Peyer's patch (tissue), 4 donors: ENCODE data around the gene MARK3. TPM values are rescaled to one million over a fixed set of nuclear protein-coding genes. Genes with fewer than 3 reads are reported as not detected.
A peak's percentile ranks its signal among the peaks of the same experiment; 100 is the strongest.

Experiments
- DNase-seq, 3 donors: peaks; one replicate each; pipeline ENCODE4 v3.0.0-alpha.2; 2017 to 2019
- H3K27ac ChIP-seq, 4 donors: fragments of 200-600 bp; sonication (generic); one replicate each; pipeline ENCODE4 v1.5.1; 2016 to 2019
- H3K27me3 ChIP-seq, 2 donors: fragments of 200-600 bp; sonication (generic); one replicate each; pipeline ENCODE4 v1.5.1; 2019
- H3K36me3 ChIP-seq, 3 donors: fragments of 200-600 bp; sonication (generic); one replicate each; pipeline ENCODE4 v1.5.1; 2016 to 2019
- H3K4me1 ChIP-seq, 4 donors: fragments of 200-600 bp; sonication (generic); one replicate each; pipeline ENCODE4 v1.5.1; 2016 to 2019
- H3K4me3 ChIP-seq, 4 donors: fragments of 200-600 bp; sonication (generic); 1 replicate in 3 of 4; 2 replicates in 1 of 4; pipeline ENCODE4 v1.5.1; 2016 to 2019; ENCODE audit warnings: mild to moderate bottlenecking in 1 of 4
- H3K9me3 ChIP-seq, 4 donors: fragments of 200-600 bp; sonication (generic); one replicate each; pipeline ENCODE4 v1.5.1; 2016 to 2019; ENCODE audit warnings: mild to moderate bottlenecking in 1 of 4
- CTCF ChIP-seq, 6 experiments: fragments of 450-650 bp in 4 of 6; fragments of 200-600 bp in 2 of 6; sonication (generic) in 1 of 6; IDR thresholded peaks; one replicate each; pipeline ENCODE4 v1.5.1; 2017 to 2019; ENCODE audit warnings: antibody characterized with exemption in 6 of 6, mild to moderate bottlenecking in 3 of 6, moderate library complexity in 1 of 6
- POLR2A ChIP-seq, 2 donors: fragments of 450-650 bp; IDR thresholded peaks; one replicate each; pipeline ENCODE4 v1.5.1; 2017; ENCODE audit warnings: antibody characterized with exemption in 2 of 2, mild to moderate bottlenecking in 2 of 2, moderate library complexity in 2 of 2
- total RNA-seq, 4 donors: library from RNA; depleted of rRNA; stranded (reverse); fragments of >200 nt; gene quantifications; one replicate each; pipeline ENCODE4 v1.1.0, GENCODE V29; 2016

Gene MARK3
- total RNA-seq, 4 donors from 2014 or later: 76.0 to 196 (median 99.5) TPM

DNA sequence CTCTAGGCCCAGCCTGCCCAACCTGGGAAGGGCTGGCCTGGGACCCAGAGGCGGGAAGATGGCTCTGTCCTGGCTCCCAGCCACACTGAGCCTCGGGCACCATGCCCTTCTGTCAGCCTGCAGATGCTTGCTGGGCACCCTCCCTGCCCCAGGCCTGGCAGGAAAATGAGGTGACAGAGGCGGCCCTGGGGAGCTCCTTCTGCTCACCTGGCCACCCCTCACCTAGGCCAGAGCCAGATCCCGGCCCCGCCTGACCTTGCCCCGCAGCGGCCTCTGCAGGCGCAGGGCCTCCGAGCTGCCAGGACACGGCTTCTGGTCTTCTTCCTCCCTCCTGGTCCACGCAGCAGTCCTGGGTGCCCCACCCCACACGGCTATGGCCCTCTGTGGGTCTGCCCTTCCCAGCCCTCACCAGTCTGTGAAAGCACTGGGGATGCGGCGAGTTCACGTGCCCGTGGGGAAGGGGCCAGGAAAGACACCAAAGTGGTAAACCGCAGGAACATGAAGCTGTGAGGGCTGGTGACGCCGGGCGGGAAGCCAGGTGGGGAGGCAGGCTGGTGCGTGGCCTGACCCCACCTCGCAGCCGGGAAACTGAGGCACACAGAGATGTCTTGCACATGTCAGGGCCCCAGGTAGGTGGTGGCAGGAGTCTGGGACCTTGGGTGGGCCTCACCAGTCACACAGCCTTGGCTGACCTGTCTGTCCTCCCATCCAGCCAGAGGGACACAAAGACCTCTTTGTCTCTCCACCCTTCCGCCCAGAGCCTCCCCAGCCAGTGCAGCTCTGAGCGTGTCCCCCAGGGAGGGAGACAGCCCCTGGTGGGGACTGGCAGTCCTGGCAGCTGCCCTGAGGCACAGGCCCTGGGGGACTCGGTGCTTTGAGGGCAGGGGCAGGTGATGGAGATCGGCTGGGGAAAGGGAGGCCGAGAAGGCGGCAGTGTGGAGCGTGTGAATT, 164.4 kb downstream of the MARK3 start:
- H3K4me1 ChIP-seq: peaks cover 0 to 15% (median 3%) of the 10 kb centered on the region in 4 donors
- no peak for DNase-seq
- TF ChIP-seq CTCF (IDR thresholded peaks at IDR 0.05) (no peak), POLR2A (IDR thresholded peaks at IDR 0.05) (no peak)
- no peak overlapping the region for H3K4me3 ChIP-seq
- H3K27me3 ChIP-seq: no peaks in the 10 kb centered on the region
- H3K36me3 ChIP-seq: no peaks in the 10 kb centered on the region
- H3K27ac ChIP-seq: peak overlapping the region in 1 of 4 donors; percentile 81
- H3K9me3 ChIP-seq: no peaks in the 10 kb centered on the region

- Histone ChIP-seq H3K4me3 (no peak overlapping the region), H3K36me3 (no peaks in the 10 kb centered on the region)
- no peak for DNase-seq
Observed at GRCh38 chr14:103550451-103551337, 165.5 kb downstream of the MARK3 start.

DNA sequence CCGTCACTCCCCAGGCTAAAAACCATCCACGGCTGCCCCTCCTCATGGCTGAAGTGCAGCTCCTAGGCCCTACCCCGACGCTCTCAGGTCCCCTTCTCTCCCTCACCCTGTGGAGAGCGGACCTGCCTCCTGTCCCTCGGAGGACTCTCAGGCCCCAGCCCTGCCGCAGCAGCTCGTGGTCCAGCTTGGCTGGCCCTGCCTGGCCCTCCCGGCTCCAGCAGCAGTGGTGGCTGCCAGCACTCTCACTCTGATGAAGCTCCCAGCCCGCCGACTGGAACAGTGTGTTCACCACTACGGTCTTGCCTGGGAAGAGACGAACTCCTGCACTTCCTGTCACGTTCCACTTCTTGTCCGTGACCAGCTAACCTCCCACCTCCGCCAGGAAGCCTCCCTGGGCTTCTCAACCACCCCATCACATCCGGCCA, 166.1 kb downstream of the MARK3 start:
- H3K4me1 ChIP-seq: peaks cover 0 to 15% (median 3%) of the 10 kb centered on the region in 4 donors

More at GRCh38 chr14:103550451-103551337, 165.5 kb downstream of the MARK3 start:
- Histone ChIP-seq H3K4me1 (peaks cover 0 to 15% (median 3%) of the 10 kb centered on the region in 4 donors), H3K27me3 (no peaks in the 10 kb centered on the region), H3K9me3 (no peaks in the 10 kb centered on the region), H3K27ac (peak overlapping the region; percentile 13 to 81 (median 55))
- no peak for TF ChIP-seq POLR2A (IDR thresholded peaks at IDR 0.05)
- no peak for TF ChIP-seq CTCF (IDR thresholded peaks at IDR 0.05)

GRCh38 chr14:103552011-103552845, 167.0 kb downstream of the MARK3 start:
- no peak overlapping the region for H3K4me3 ChIP-seq
- TF ChIP-seq CTCF (IDR thresholded peaks at IDR 0.05) (no peak), POLR2A (IDR thresholded peaks at IDR 0.05) (no peak)
- no peaks in the 10 kb centered on the region for H3K36me3 ChIP-seq
- peak overlapping the region; percentile 14 to 81 (median 55) for H3K27ac ChIP-seq
- H3K4me1 ChIP-seq: peaks cover 0 to 17% (median 0%) of the 10 kb centered on the region in 4 donors
- H3K9me3 ChIP-seq: no peaks in the 10 kb centered on the region
- H3K27me3 ChIP-seq: no peaks in the 10 kb centered on the region
- DNase-seq: no peak

More for the DNA sequence above, 166.1 kb downstream of the MARK3 start:
- peak in 1 of 3 donors; percentile 56 for DNase-seq
- Histone ChIP-seq H3K36me3 (no peaks in the 10 kb centered on the region), H3K9me3 (no peaks in the 10 kb centered on the region), H3K27ac (peak overlapping the region; percentile 14 to 81 (median 55)), H3K27me3 (no peaks in the 10 kb centered on the region), H3K4me3 (no peak overlapping the region)
- no peak for TF ChIP-seq CTCF (IDR thresholded peaks at IDR 0.05)
- TF ChIP-seq POLR2A (IDR thresholded peaks at IDR 0.05): no peak

DNA sequence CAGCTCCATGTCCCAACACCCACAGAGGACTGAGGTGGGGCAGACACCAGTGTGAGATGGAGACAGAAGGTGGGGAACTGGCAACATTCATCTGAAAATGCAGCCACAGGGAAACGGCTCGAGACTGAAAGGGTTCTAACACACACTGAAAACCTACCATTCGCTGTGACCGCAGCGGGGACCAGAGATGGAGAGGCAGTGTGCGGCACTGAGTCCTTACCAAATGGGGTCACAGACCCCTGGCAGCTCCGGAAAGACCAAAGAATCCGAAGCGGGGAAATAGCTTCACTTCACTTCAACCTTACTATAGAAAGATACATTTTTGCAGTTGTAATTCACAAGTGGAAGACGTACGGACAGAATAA, 167.6 kb downstream of the MARK3 start:
- no peak for DNase-seq
- no peaks in the 10 kb centered on the region for H3K9me3 ChIP-seq
- H3K27ac ChIP-seq: peak overlapping the region in 2 of 4 donors; percentile 69 to 81
- H3K36me3 ChIP-seq: peaks cover 0 to under 1% (median 0%) of the 10 kb centered on the region in 3 donors
- H3K4me1 ChIP-seq: peaks cover 0 to 23% (median 0%) of the 10 kb centered on the region in 4 donors
- H3K27me3 ChIP-seq: no peaks in the 10 kb centered on the region
- H3K4me3 ChIP-seq: no peak overlapping the region
- TF ChIP-seq CTCF (IDR thresholded peaks at IDR 0.05) (no peak), POLR2A (IDR thresholded peaks at IDR 0.05) (no peak)
